H1 (cell line): Measurements from ENCODE around the gene SUPT4H1. TPM values are rescaled to one million over a fixed set of nuclear protein-coding genes. Genes with fewer than 3 reads are reported as not detected.

Experiments used
- CTCF ChIA-PET: fragments of 300-600 bp; sonication (Branson Sonifier 250); formaldehyde crosslinking; loops from one replicate; lab custom pipeline; 2021; ENCODE audit not compliant: partially characterized antibody; lab: Charles Lee
- POLR2A ChIA-PET: fragments of 300-600 bp; sonication (Branson Sonifier 250); formaldehyde crosslinking; loops from one replicate; lab custom pipeline; 2021; ENCODE audit warnings: inconsistent platforms; ENCODE audit not compliant: partially characterized antibody; lab: Charles Lee
- DNase-seq, 2 experiments: peaks; one replicate each; pipeline versions ENCODE4 v3.0.0 to v3.0.0-alpha.2; 2010 to 2022; ENCODE audit warnings: low spot score in 2 of 2, low read depth in 1 of 2, mixed read lengths in 1 of 2
- FAIRE-seq: peaks from 2 replicates; lab custom pipeline; 2011; peaks lifted over from hg19 to GRCh38; lab: Jason Lieb, UNC
- H2AFZ ChIP-seq: 2 replicates; pipeline ENCODE4 v1.8.1; 2012; ENCODE audit warnings: low read length, inconsistent platforms
- H2AK5ac ChIP-seq: 2 replicates; pipeline ENCODE4 v1.6.1; 2013; ENCODE audit warnings: low read depth, low read length
- H2BK120ac ChIP-seq: replicated peaks from 2 replicates; pipeline ENCODE3; 2013; ENCODE audit warnings: low read depth, low read length, inconsistent platforms
- H2BK12ac ChIP-seq: 2 replicates; pipeline ENCODE4 v1.6.1; 2013; ENCODE audit warnings: low read depth, low read length
- H2BK15ac ChIP-seq: 2 replicates; pipeline ENCODE4 v1.6.1; 2013; ENCODE audit warnings: low read length
- H2BK20ac ChIP-seq: 2 replicates; pipeline ENCODE4 v1.6.1; 2013; ENCODE audit warnings: low read length
- H2BK5ac ChIP-seq: 2 replicates; pipeline ENCODE4 v1.6.1; 2013; ENCODE audit warnings: low read depth, low read length
- H3K14ac ChIP-seq: 2 replicates; pipeline ENCODE4 v1.6.1; 2013; ENCODE audit warnings: inconsistent platforms; ENCODE audit not compliant: insufficient read length
- H3K18ac ChIP-seq: 2 replicates; pipeline ENCODE4 v1.6.1; 2013; ENCODE audit warnings: low read length; ENCODE audit errors: extremely low read depth
- H3K23ac ChIP-seq: 2 replicates; pipeline ENCODE4 v1.6.1; 2013; ENCODE audit warnings: inconsistent platforms; ENCODE audit not compliant: insufficient read length
- H3K23me2 ChIP-seq: 2 replicates; pipeline ENCODE4 v1.6.1; 2013; ENCODE audit warnings: low read depth, low read length
- H3K27ac ChIP-seq: 2 replicates; pipeline ENCODE4 v1.6.1; 2011; ENCODE audit warnings: low read depth, low read length, inconsistent platforms
- H3K27me3 ChIP-seq, 4 experiments: replicated peaks in 1 of 4; 1 replicate in 1 of 4; 2 replicates in 3 of 4; pipeline versions ENCODE4 v1.6.1 to v1.8.1; 2011 to 2013; ENCODE audit warnings: low read length in 3 of 4, mild to moderate bottlenecking in 3 of 4, inconsistent platforms in 2 of 4, mixed read lengths in 2 of 4, moderate library complexity in 1 of 4; ENCODE audit not compliant: control insufficient read depth in 3 of 4, insufficient read depth in 3 of 4; ENCODE audit errors: extremely low read depth in 1 of 4
- H3K36me3 ChIP-seq, 4 experiments: 2 replicates each; pipeline versions ENCODE4 v1.6.1 to v1.8.1; 2011 to 2013; ENCODE audit warnings: mild to moderate bottlenecking in 4 of 4, low read length in 3 of 4, moderate library complexity in 2 of 4, control low read depth in 1 of 4, inconsistent platforms in 1 of 4; ENCODE audit not compliant: insufficient read depth in 4 of 4, control insufficient read depth in 2 of 4
- H3K4ac ChIP-seq: replicated peaks from 2 replicates; pipeline ENCODE3; 2013; ENCODE audit warnings: low read length, low read depth, mixed read lengths, inconsistent platforms; ENCODE audit not compliant: insufficient read length
- H3K4me1 ChIP-seq, 4 experiments: replicated peaks in 1 of 4; 1 replicate in 1 of 4; 2 replicates in 3 of 4; pipeline versions ENCODE4 v1.6.1 to v1.8.1; 2011 to 2013; ENCODE audit warnings: low read length in 3 of 4, inconsistent platforms in 2 of 4, mixed read lengths in 1 of 4; ENCODE audit not compliant: insufficient read depth in 4 of 4, control insufficient read depth in 3 of 4
- H3K4me2 ChIP-seq, 2 experiments: 2 replicates each; pipeline versions ENCODE4 v1.6.1 to v1.8.1; 2011 to 2013; ENCODE audit warnings: low read depth in 2 of 2, low read length in 2 of 2, control low read depth in 1 of 2, inconsistent platforms in 1 of 2, mild to moderate bottlenecking in 1 of 2; ENCODE audit not compliant: insufficient read depth in 1 of 2
- H3K4me3 ChIP-seq, 4 experiments: fragments of 200-600, 300-600 bp in 1 of 4; sonication (generic), shearing (Covaris generic), sonication (Bioruptor Twin) in 1 of 4; 2 replicates each; pipeline versions ENCODE4 v1.5.1 to v1.8.1; 2011 to 2016; ENCODE audit warnings: low read length in 4 of 4, low read depth in 3 of 4, control low read depth in 2 of 4, inconsistent platforms in 2 of 4, mild to moderate bottlenecking in 2 of 4, mixed read lengths in 1 of 4, moderate library complexity in 1 of 4; ENCODE audit not compliant: insufficient read depth in 2 of 4; ENCODE audit errors: extremely low read depth in 1 of 4
- H3K56ac ChIP-seq: replicated peaks from 2 replicates; pipeline ENCODE3; 2013; ENCODE audit warnings: low read depth, mild to moderate bottlenecking, mixed read lengths, low read length, inconsistent platforms; ENCODE audit not compliant: insufficient read length
- H3K79me1 ChIP-seq: 2 replicates; pipeline ENCODE4 v1.6.1; 2013; ENCODE audit warnings: low read depth, low read length, control low read depth
- H3K79me2 ChIP-seq, 2 experiments: 2 replicates each; pipeline versions ENCODE4 v1.6.1 to v1.8.1; 2012 to 2013; ENCODE audit warnings: low read length in 2 of 2, mild to moderate bottlenecking in 2 of 2, inconsistent platforms in 1 of 2; ENCODE audit not compliant: insufficient read depth in 2 of 2, control insufficient read depth in 1 of 2
- H3K9ac ChIP-seq, 4 experiments: replicated peaks in 1 of 4; 1 replicate in 1 of 4; 2 replicates in 3 of 4; pipeline versions ENCODE4 v1.6.1 to v1.8.1; 2011 to 2013; ENCODE audit warnings: low read depth in 3 of 4, low read length in 3 of 4, control low read depth in 2 of 4, mild to moderate bottlenecking in 2 of 4, moderate library complexity in 2 of 4, inconsistent platforms in 1 of 4; ENCODE audit errors: extremely low read depth in 1 of 4
- H3K9me3 ChIP-seq, 2 experiments: 2 replicates each; pipeline versions ENCODE4 v1.6.1 to v1.8.1; 2012 to 2013; ENCODE audit warnings: mild to moderate bottlenecking in 2 of 2, moderate library complexity in 2 of 2, control low read depth in 1 of 2, inconsistent platforms in 1 of 2, low read depth in 1 of 2, low read length in 1 of 2, mixed read lengths in 1 of 2; ENCODE audit not compliant: insufficient read depth in 2 of 2
- H4K20me1 ChIP-seq, 2 experiments: replicated peaks in 1 of 2; 2 replicates each; pipeline versions ENCODE3 to v1.8.1; 2011 to 2013; ENCODE audit warnings: inconsistent platforms in 2 of 2, low read length in 2 of 2, mild to moderate bottlenecking in 1 of 2; ENCODE audit not compliant: insufficient read depth in 2 of 2, control insufficient read depth in 1 of 2
- H4K5ac ChIP-seq: 2 replicates; pipeline ENCODE4 v1.6.1; 2013; ENCODE audit warnings: low read length, low read depth, mixed read lengths, inconsistent platforms; ENCODE audit not compliant: insufficient read length
- H4K8ac ChIP-seq: 2 replicates; pipeline ENCODE4 v1.8.0; 2013; ENCODE audit warnings: mild to moderate bottlenecking, moderate library complexity, low read length, inconsistent platforms; ENCODE audit not compliant: insufficient read depth; ENCODE audit errors: extremely low read depth
- H4K91ac ChIP-seq: replicated peaks from 2 replicates; pipeline ENCODE3; 2013; ENCODE audit warnings: low read length, mixed read lengths, inconsistent platforms; ENCODE audit not compliant: insufficient read length
- ASH2L ChIP-seq: fragments of 200-600, 300-600 bp; sonication (generic); IDR thresholded peaks from one replicate; pipeline ENCODE4 v1.7.1; 2017; ENCODE audit warnings: low read length
- BRCA1 ChIP-seq: IDR thresholded peaks from 2 replicates; pipeline ENCODE4 v1.6.1; 2012; ENCODE audit warnings: low read depth, low read length, improper control_type of control experiment
- CHD1 ChIP-seq: IDR thresholded peaks from 2 replicates; pipeline ENCODE4 v1.6.1; 2012; ENCODE audit warnings: low read depth, low read length, improper control_type of control experiment
- CHD2 ChIP-seq: IDR thresholded peaks from 2 replicates; pipeline ENCODE4 v1.6.1; 2012; ENCODE audit warnings: low read length, improper control_type of control experiment
- CTBP2 ChIP-seq: IDR thresholded peaks from 2 replicates; pipeline ENCODE4 v1.7.0; 2011; ENCODE audit warnings: borderline replicate concordance, mild to moderate bottlenecking, moderate library complexity, mixed read lengths, low read length; ENCODE audit not compliant: insufficient read depth, insufficient read length
- GABPA ChIP-seq: IDR thresholded peaks from 2 replicates; pipeline ENCODE4 v1.6.1; 2011; ENCODE audit warnings: mild to moderate bottlenecking, low read length, moderate library complexity, borderline replicate concordance; ENCODE audit not compliant: insufficient read depth
- HDAC2 ChIP-seq, 2 experiments: fragments of 300-600 bp in 1 of 2; sonication (generic) in 1 of 2; IDR thresholded peaks; 2 replicates each; pipeline ENCODE4 v1.6.1; 2011 to 2012; ENCODE audit warnings: low read depth in 2 of 2, low read length in 2 of 2, mild to moderate bottlenecking in 2 of 2, moderate library complexity in 2 of 2, borderline replicate concordance in 1 of 2, inconsistent platforms in 1 of 2
- MAFK ChIP-seq: IDR thresholded peaks from 2 replicates; pipeline ENCODE4 v1.6.1; 2012; ENCODE audit warnings: low read depth, mild to moderate bottlenecking, improper control_type of control experiment, low read length
- MAX ChIP-seq: IDR thresholded peaks from 2 replicates; pipeline ENCODE4 v1.6.1; 2012; ENCODE audit warnings: inconsistent platforms
- RBBP5 ChIP-seq: IDR thresholded peaks from 2 replicates; pipeline ENCODE4 v1.7.1; 2012; ENCODE audit warnings: low read depth, mild to moderate bottlenecking, inconsistent platforms, low read length, moderate library complexity, borderline replicate concordance
- SIX5 ChIP-seq: IDR thresholded peaks from 2 replicates; pipeline ENCODE4 v1.6.1; 2011; ENCODE audit warnings: mild to moderate bottlenecking, low read depth, low read length
- SP1 ChIP-seq: IDR thresholded peaks from 2 replicates; pipeline ENCODE4 v1.6.1; 2011; ENCODE audit warnings: low read depth, low read length
- SP2 ChIP-seq: IDR thresholded peaks from 2 replicates; pipeline ENCODE4 v1.6.1; 2012; ENCODE audit warnings: mild to moderate bottlenecking, low read length, inconsistent platforms
- SP4 ChIP-seq: IDR thresholded peaks from 2 replicates; pipeline ENCODE4 v1.6.1; 2012; ENCODE audit warnings: low read length, inconsistent platforms
- TEAD4 ChIP-seq: IDR thresholded peaks from 2 replicates; pipeline ENCODE4 v1.6.1; 2012; ENCODE audit warnings: low read depth, low read length, inconsistent platforms, mixed read lengths
- WGBS, 2 experiments: shearing (Covaris generic) in 1 of 2; methylation state at CpG; one replicate each; pipeline versions ENCODE4 v1.1.6 to v1.1.7; 2013 to 2015; ENCODE audit warnings: low lambda C conversion rate in 2 of 2, mixed read lengths in 2 of 2, inconsistent platforms in 1 of 2, low coverage in 1 of 2, missing lambda C conversion rate in 1 of 2; ENCODE audit not compliant: insufficient replicate concordance in 2 of 2, insufficient coverage in 1 of 2, insufficient read length in 1 of 2; ENCODE audit errors: extremely low coverage in 1 of 2, missing lambda C conversion rate in 1 of 2; 5-methylcytosine and 5-hydroxymethylcytosine counted together
- polyA plus RNA-seq, 7 experiments: library from polyadenylated mRNA; depleted of rRNA in 3 of 7; stranded (reverse) in 5 of 7; unstranded in 2 of 7; fragments of >200 nt in 5 of 7; fragments of 200-250 nt in 2 of 7; gene quantifications; 1 replicate in 5 of 7; 2 replicates in 1 of 7; 4 replicates in 1 of 7; pipeline versions ENCODE4 v1.2.1 to v1.2.3, GENCODE V29; 2011 to 2013; ENCODE audit warnings: missing spikeins in 2 of 7, mixed read lengths in 2 of 7
- total RNA-seq: library from RNA; stranded (reverse); fragmentation: NEBNext Ultra II Directional; extraction: Animal tissue kit (Norgen Biotek cat#: 25700); gene quantifications from 2 replicates; pipeline ENCODE4 v1.2.1, GENCODE V29; 2021

Gene SUPT4H1
- total and polyA plus RNA-seq, 2 of the 8 experiments (the other 6 are each of a cell fraction or from before 2014, with no cell fraction given) = 112 to 143 TPM

DNA sequence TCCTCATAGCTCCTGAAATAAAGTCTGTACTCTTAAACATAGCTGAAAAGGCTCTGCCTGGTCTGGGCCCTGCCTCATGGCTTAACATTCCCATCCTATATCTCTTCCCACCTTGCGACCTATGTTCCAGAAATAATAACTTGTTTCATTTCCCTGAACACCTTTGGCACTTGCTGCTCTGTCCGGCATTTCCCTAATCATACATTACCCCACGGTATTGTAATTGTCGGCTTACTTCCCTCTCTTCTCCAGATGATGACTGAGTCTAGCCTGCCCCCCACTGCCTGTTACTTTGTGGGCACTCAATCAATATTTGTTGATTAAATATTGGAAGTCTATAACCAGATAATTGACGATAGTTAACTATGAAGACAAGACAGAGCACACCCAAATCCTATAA lies 23.3 kb upstream of the SUPT4H1 start:
- no peak overlapping the region for H3K23ac ChIP-seq
- ChIA-PET CTCF (interaction anchor here (0.9 to 1.1 kb wide), 4 partner anchors 9 to 32 kb away, joined by 3 to 4 read pairs (median 3); no protein-coding TSS in a partner anchor), POLR2A (interaction anchor here (1.3 to 1.5 kb wide), 2 partner anchors 14 to 23 kb away, joined by 3 to 5 read pairs; partner anchors contain the start of gene SUPT4H1)
- no peak overlapping the region for H3K27ac ChIP-seq
- no peak for FAIRE-seq
- DNase-seq = no peak
- no peak overlapping the region for H4K5ac ChIP-seq
- no peak overlapping the region for H4K8ac ChIP-seq
- no peak overlapping the region for H2BK120ac ChIP-seq
- no peaks in the 10 kb centered on the region; a peak in 1 of 8 replicates for H3K36me3 ChIP-seq
- H3K4ac ChIP-seq = peak overlapping the region; percentile 15
- H3K14ac ChIP-seq = no peak overlapping the region
- no peak overlapping the region for H2AFZ ChIP-seq
- no peak overlapping the region for H2AK5ac ChIP-seq
- H3K9ac ChIP-seq = no peak overlapping the region
- no peak overlapping the region for H3K18ac ChIP-seq
- peak overlapping the region; percentile 34; the same call in 1 of the 2 replicates for H2BK15ac ChIP-seq
- H3K23me2 ChIP-seq = no peaks in the 10 kb centered on the region
- no peak overlapping the region for H2BK20ac ChIP-seq
- H3K56ac ChIP-seq = no peak overlapping the region
- WGBS, 2 experiments = 88% methylated on average over 5 of the region's 5 CpGs; no CpG with 5 or more reads in 1 of the 2 experiments
- no peaks in the 10 kb centered on the region for H3K79me2 ChIP-seq
- H4K91ac ChIP-seq = no peak overlapping the region
- no peaks in the 10 kb centered on the region for H3K79me1 ChIP-seq
- H2BK12ac ChIP-seq = no peak overlapping the region
- H2BK5ac ChIP-seq = no peak overlapping the region
- no peak overlapping the region for H3K4me3 ChIP-seq
- no peak overlapping the region for H3K4me2 ChIP-seq
- H4K20me1 ChIP-seq = no peaks in the 10 kb centered on the region
- H3K27me3 ChIP-seq = no peaks in the 10 kb centered on the region
- peaks cover 6 to 15% (median 10%) of the 10 kb centered on the region in 4 experiments; a peak in 5 of 7 replicates for H3K4me1 ChIP-seq
- no peaks in the 10 kb centered on the region for H3K9me3 ChIP-seq
- TF ChIP-seq SP2 (no peak), TEAD4 (no peak), HDAC2 (IDR thresholded peaks at IDR 0.05; ENCODE audit: borderline replicate concordance in 1 of 2, low read depth in 2 of 2, low read length in 2 of 2) (no peak), SP1 (no peak), MAFK (no peak), BRCA1 (no peak), SIX5 (no peak), SP4 (no peak), CHD1 (no peak), GABPA (no peak), ASH2L (no peak), CTBP2 (no peak), RBBP5 (no peak), CHD2 (no peak), MAX (no peak)
